ENCODE data around the gene HP1BP3.
A peak's percentile ranks its signal among the peaks of the same experiment; 100 is the strongest.

HP1BP3 gene

GRCh38 chr1:20753589-20753988 lies 33.5 kb downstream of the HP1BP3 start:
- no peak for DNase-seq (ENCODE audit: low spot score)
- ChIA-PET POLR2A (ENCODE audit: low non-redundant PET) (no interaction called here), CTCF (interaction anchor here (0.6 kb wide), 1 partner anchor 626 kb away, joined by 4 read pairs; no protein-coding TSS in a partner anchor)
- TF ChIP-seq CTCF (conservative IDR thresholded peaks at IDR 0.05; ENCODE audit: low read depth): no peak
- H3K27ac ChIP-seq: no peak overlapping the region

- POLR2A ChIA-PET (ENCODE audit: low non-redundant PET): no interaction called here
- no peak for DNase-seq (ENCODE audit: low spot score)
Observed at GRCh38 chr1:20751462-20751990, 35.6 kb downstream of the HP1BP3 start.

GRCh38 chr1:20742671-20743070 lies 44.4 kb downstream of the HP1BP3 start:
- TF ChIP-seq CTCF (conservative IDR thresholded peaks at IDR 0.05; ENCODE audit: low read depth): no peak
- H3K27ac ChIP-seq: no peak overlapping the region
- no peak for DNase-seq (ENCODE audit: low spot score)
- POLR2A ChIA-PET (ENCODE audit: low non-redundant PET): no interaction called here
- CTCF ChIA-PET: interaction anchor here (0.7 kb wide), 2 partner anchors 17 to 489 kb away, joined by 3 to 5 read pairs; no protein-coding TSS in a partner anchor

More at GRCh38 chr1:20751462-20751990, 35.6 kb downstream of the HP1BP3 start:
- CTCF ChIA-PET: no interaction called here
- peak overlapping the region; percentile 27; the same call in 1 of the 2 replicates for H3K27ac ChIP-seq
- no peak for TF ChIP-seq CTCF (conservative IDR thresholded peaks at IDR 0.05; ENCODE audit: low read depth)

- peak overlapping the region; percentile 74 for H3K27ac ChIP-seq
- POLR2A ChIA-PET (ENCODE audit: low non-redundant PET): no interaction called here
- CTCF ChIA-PET: no interaction called here
- no peak for DNase-seq (ENCODE audit: low spot score)
- no peak for TF ChIP-seq CTCF (conservative IDR thresholded peaks at IDR 0.05; ENCODE audit: low read depth)
Observed at GRCh38 chr1:20740781-20741180, 46.3 kb downstream of the HP1BP3 start.

- TF ChIP-seq CTCF (conservative IDR thresholded peaks at IDR 0.05; ENCODE audit: low read depth): no peak
- no peak overlapping the region for H3K27ac ChIP-seq
- ChIA-PET POLR2A (ENCODE audit: low non-redundant PET) (interaction anchor here (0.6 kb wide), 1 partner anchor 19 kb away, joined by 3 read pairs; no protein-coding TSS in a partner anchor), CTCF (interaction anchor here (0.6 to 0.7 kb wide), 2 partner anchors 9 to 341 kb away, joined by 3 to 4 read pairs; no protein-coding TSS in a partner anchor)
- DNase-seq (ENCODE audit: low spot score): peak; percentile 34
Observed at GRCh38 chr1:20739225-20739624, 47.9 kb downstream of the HP1BP3 start.

- peak; percentile 85 for DNase-seq (ENCODE audit: low spot score)
- TF ChIP-seq CTCF (conservative IDR thresholded peaks at IDR 0.05; ENCODE audit: low read depth): no peak
- ChIA-PET POLR2A (ENCODE audit: low non-redundant PET) (no interaction called here), CTCF (interaction anchor here (0.6 kb wide), 1 partner anchor 23 kb away, joined by 4 read pairs; no protein-coding TSS in a partner anchor)
- peak overlapping the region; percentile 98 for H3K27ac ChIP-seq
Observed at GRCh38 chr1:20735581-20736111, 51.5 kb downstream of the HP1BP3 start.

All from RWPE1 (cell line).